ENCODE data around the gene WDR20. TPM values are rescaled to one million over a fixed set of nuclear protein-coding genes. Genes with fewer than 3 reads are reported as not detected.

WDR20 gene
- total and polyA plus RNA-seq, 2 of the 4 experiments (the other 2 are of a cell fraction), result 20.3 to 27.4 TPM

DNA sequence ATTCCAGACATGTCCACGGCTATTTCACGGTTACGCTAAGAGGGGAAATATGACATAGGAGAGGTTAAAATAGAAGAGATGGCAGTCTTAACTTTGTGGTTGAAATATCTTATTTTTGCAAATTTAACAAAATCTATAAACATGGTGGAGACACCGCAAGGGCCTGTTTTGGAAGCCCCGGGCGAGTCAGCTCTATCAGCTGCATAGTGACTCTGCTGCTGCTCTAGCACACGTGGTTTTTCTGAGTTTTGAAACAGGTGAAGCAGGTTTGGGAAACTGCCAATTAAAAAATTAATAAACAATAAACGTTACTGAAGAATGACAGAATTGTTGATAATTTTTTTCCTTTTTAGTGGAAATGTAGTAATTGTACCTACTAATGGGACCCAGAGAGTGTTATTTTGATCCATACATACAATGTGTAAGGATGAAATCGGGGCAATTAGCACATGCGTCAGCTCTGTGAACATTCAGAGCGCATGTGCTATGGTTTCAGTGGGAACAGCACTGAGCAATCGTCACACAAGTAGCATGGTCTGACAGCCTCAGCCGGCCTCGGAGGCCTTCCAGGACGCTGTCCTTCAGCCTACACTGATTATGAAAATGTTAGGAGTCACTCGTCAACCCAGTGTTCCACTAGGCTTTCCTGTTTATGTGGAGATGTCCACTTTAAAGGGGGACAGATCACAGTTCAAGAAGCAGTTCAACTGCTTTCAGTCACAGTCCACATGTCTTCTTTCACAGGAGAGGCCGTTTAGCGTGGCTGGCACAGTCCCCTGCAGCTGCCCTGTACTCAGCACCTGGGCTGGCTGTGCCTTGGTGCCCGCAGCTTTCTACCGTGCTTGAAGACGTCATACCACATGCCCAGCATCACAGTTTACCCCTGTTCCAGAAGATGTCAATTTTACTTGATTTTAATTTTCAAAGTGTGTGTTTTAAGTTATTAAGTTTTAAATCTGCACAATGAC, 113.4 kb downstream of the WDR20 start:
- H3K23ac ChIP-seq (ENCODE audit: low read depth, low read length), result peak overlapping the region; percentile 68; the same call in 1 of the 2 replicates
- peak overlapping the region; percentile 69; the same call in 1 of the 3 replicates for H2BK15ac ChIP-seq (ENCODE audit: low read depth, low read length)
- H3K9me1 ChIP-seq (ENCODE audit: insufficient read depth, low read length), result peaks cover 17% of the 10 kb centered on the region
- dilution Hi-C loops (cut with HindIII; ENCODE audit: low sequenced_read_pairs, unreplicated experiment) (no loop called here), in situ Hi-C loops (cut with MboI; ENCODE audit: low sequenced_read_pairs) (no loop called here), intact Hi-C loops (cut with micrococcal nuclease) (no loop called here)
- no TSS peak for BruUV-seq (replicated peaks)
- H4K5ac ChIP-seq (ENCODE audit: low read depth, low read length), result peak overlapping the region; percentile 66; the same call in 1 of the 2 replicates
- H2BK20ac ChIP-seq (ENCODE audit: low read depth, low read length), result peak overlapping the region; percentile 69
- no peak overlapping the region for H2AK9ac ChIP-seq (replicated peaks; ENCODE audit: low read depth, low read length, poor library complexity)
- no peaks in the 10 kb centered on the region; the same call in 1 of the 2 replicates for H3K36me3 ChIP-seq (ENCODE audit: control insufficient read depth, insufficient read depth, low read length)
- H2BK5ac ChIP-seq (ENCODE audit: low read depth, low read length, poor library complexity, severe bottlenecking), result peak overlapping the region; percentile 76
- H2BK120ac ChIP-seq (ENCODE audit: low read depth, low read length), result peak overlapping the region; percentile 76
- peaks cover 18% of the 10 kb centered on the region for H3K4me1 ChIP-seq (ENCODE audit: control insufficient read depth, insufficient read depth, low read length)
- no peak overlapping the region for H3K4me2 ChIP-seq (ENCODE audit: low read depth, low read length)
- DNase-seq, result no peak
- peak overlapping the region; percentile 76 for H3K4ac ChIP-seq (ENCODE audit: low read depth, low read length)
- no peak overlapping the region for H3K9ac ChIP-seq (ENCODE audit: low read depth, low read length)
- no peak overlapping the region for H3K56ac ChIP-seq (ENCODE audit: extremely low read depth, insufficient read depth, low read length)
- peak overlapping the region; percentile 41 to 89 for H4K8ac ChIP-seq (ENCODE audit: low read depth in 2 of 2, low read length in 2 of 2)
- H2AK5ac ChIP-seq (ENCODE audit: low read depth, low read length), result peak overlapping the region; percentile 82
- peak overlapping the region; percentile 68 for H3K14ac ChIP-seq (replicated peaks; ENCODE audit: low read depth, low read length)
- no peak overlapping the region for H3K4me3 ChIP-seq (ENCODE audit: insufficient read depth, low read depth, low read length)
- H3K27me3 ChIP-seq (ENCODE audit: control insufficient read depth, insufficient read depth, low read length), result no peaks in the 10 kb centered on the region; the same call in 1 of the 2 replicates
- peak overlapping the region; percentile 44 for H3K27ac ChIP-seq (ENCODE audit: insufficient read depth, low read length)
- peak overlapping the region; percentile 48; the same call in 1 of the 2 replicates for H3K18ac ChIP-seq (ENCODE audit: low read depth, low read length)
- no peak for ATAC-seq (ENCODE audit: low read depth)
- ChIA-PET POLR2A (ENCODE audit: unreplicated experiment) (no interaction called here), CTCF (interaction anchor here (0.6 to 0.7 kb wide), 2 partner anchors 10 to 66 kb away, joined by 3 read pairs; no protein-coding TSS in a partner anchor)
- H2AFZ ChIP-seq (replicated peaks; ENCODE audit: low read length, poor library complexity), result peak overlapping the region; percentile 69
- TF ChIP-seq, protein P1, sequence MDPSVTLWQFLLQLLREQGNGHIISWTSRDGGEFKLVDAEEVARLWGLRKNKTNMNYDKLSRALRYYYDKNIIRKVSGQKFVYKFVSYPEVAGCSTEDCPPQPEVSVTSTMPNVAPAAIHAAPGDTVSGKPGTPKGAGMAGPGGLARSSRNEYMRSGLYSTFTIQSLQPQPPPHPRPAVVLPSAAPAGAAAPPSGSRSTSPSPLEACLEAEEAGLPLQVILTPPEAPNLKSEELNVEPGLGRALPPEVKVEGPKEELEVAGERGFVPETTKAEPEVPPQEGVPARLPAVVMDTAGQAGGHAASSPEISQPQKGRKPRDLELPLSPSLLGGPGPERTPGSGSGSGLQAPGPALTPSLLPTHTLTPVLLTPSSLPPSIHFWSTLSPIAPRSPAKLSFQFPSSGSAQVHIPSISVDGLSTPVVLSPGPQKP (IDR thresholded peaks at IDR 0.05; ENCODE audit: borderline replicate concordance, low read depth, low read length), result no peak
- no peak for TF ChIP-seq FOS (IDR thresholded peaks at IDR 0.05; ENCODE audit: low read depth, low read length)
- peak overlapping the region; percentile 72; the same call in 1 of the 2 replicates for H4K91ac ChIP-seq (ENCODE audit: insufficient read depth, low read depth, low read length)
- no peaks in the 10 kb centered on the region for H4K20me1 ChIP-seq (ENCODE audit: insufficient read depth, low read length)
- H3K9me3 ChIP-seq (ENCODE audit: control insufficient read depth, insufficient read depth, low read length), result no peaks in the 10 kb centered on the region
- H3K79me1 ChIP-seq (ENCODE audit: low read depth in 1 of 2, low read length in 2 of 2), result peaks cover 4 to 5% of the 10 kb centered on the region in 2 experiments; a peak in 2 of 4 replicates
- 44% methylated on average over 5 of the region's 21 CpGs; no CpG with 5 or more reads in 1 of the 2 experiments for WGBS, 2 experiments (ENCODE audit: extremely low coverage in 2 of 2, insufficient read length in 1 of 2)
